Esophagus muscularis mucosa (tissue), 4 donors: Measurements from ENCODE around the gene CAMSAP1. TPM values are rescaled to one million over a fixed set of nuclear protein-coding genes. Genes with fewer than 3 reads are reported as not detected.

Experiments used
- DNase-seq: peaks from one replicate; pipeline ENCODE4 v3.0.0-alpha.2; 2017; ENCODE audit errors: extremely low spot score
- H3K27ac ChIP-seq, 4 donors: fragments of 200-600 bp; sonication (generic); replicated peaks in 1 of 4; 1 replicate in 3 of 4; 2 replicates in 1 of 4; pipeline ENCODE4 v1.5.1; 2016 to 2019; ENCODE audit warnings: mild to moderate bottlenecking in 1 of 4
- H3K27me3 ChIP-seq, 4 donors: fragments of 200-600 bp; sonication (generic); one replicate each; pipeline versions ENCODE4 v1.5.1 to v1.6.0; 2016 to 2019
- H3K36me3 ChIP-seq, 4 donors: fragments of 200-600 bp; sonication (generic); one replicate each; pipeline ENCODE4 v1.5.1; 2016 to 2019
- H3K4me1 ChIP-seq, 4 donors: fragments of 200-600 bp; sonication (generic); one replicate each; pipeline ENCODE4 v1.5.1; 2016 to 2019
- H3K4me3 ChIP-seq, 4 donors: fragments of 200-600 bp; sonication (generic); 1 replicate in 2 of 4; 2 replicates in 2 of 4; pipeline ENCODE4 v1.5.1; 2016 to 2019; ENCODE audit warnings: mild to moderate bottlenecking in 4 of 4, moderate library complexity in 1 of 4
- H3K9me3 ChIP-seq, 4 donors: fragments of 200-600 bp; sonication (generic); 1 replicate in 3 of 4; 2 replicates in 1 of 4; pipeline ENCODE4 v1.5.1; 2016 to 2019
- EP300 ChIP-seq: sonication (generic); formaldehyde crosslinking; IDR thresholded peaks from one replicate; pipeline ENCODE4 v1.6.1; 2017; ENCODE audit warnings: antibody characterized with exemption
- POLR2A ChIP-seq: fragments of 450-650 bp; IDR thresholded peaks from one replicate; pipeline ENCODE4 v1.6.1; 2017; ENCODE audit warnings: antibody characterized with exemption, moderate library complexity, mild to moderate bottlenecking, low read depth
- POLR2AphosphoS5 ChIP-seq, 2 donors: sonication (generic); formaldehyde crosslinking; IDR thresholded peaks; one replicate each; pipeline ENCODE4 v1.6.1; 2017; ENCODE audit warnings: antibody characterized with exemption in 2 of 2
- WGBS: methylation state at CpG from one replicate; pipeline ENCODE4 v1.1.5; 2018; 5-methylcytosine and 5-hydroxymethylcytosine counted together
- intact Hi-C: fragments of 100-400 bp; cut with DNase I; formaldehyde crosslinking; loops from one replicate; pipeline ENCODE4 v1.15.1; 2023
- total RNA-seq, 4 donors: library from RNA; depleted of rRNA; stranded (reverse); fragments of >200 nt; gene quantifications; one replicate each; pipeline versions ENCODE4 v1.1.0 to v1.2.1, GENCODE V29; 2016
- TF ChIP-seq, protein P1 (sequence below), 3 experiments: fragments of 200-600 bp in 2 of 3; fragments of 450-650 bp in 1 of 3; sonication (generic) in 2 of 3; IDR thresholded peaks; one replicate each; pipeline ENCODE4 v1.5.1; 2017 to 2019; ENCODE audit warnings: antibody characterized with exemption in 3 of 3, mild to moderate bottlenecking in 2 of 3, moderate library complexity in 1 of 3

The CAMSAP1 gene
- total RNA-seq, 4 donors from 2014 or later: 21.0 to 52.7 (median 30.5) TPM

DNA sequence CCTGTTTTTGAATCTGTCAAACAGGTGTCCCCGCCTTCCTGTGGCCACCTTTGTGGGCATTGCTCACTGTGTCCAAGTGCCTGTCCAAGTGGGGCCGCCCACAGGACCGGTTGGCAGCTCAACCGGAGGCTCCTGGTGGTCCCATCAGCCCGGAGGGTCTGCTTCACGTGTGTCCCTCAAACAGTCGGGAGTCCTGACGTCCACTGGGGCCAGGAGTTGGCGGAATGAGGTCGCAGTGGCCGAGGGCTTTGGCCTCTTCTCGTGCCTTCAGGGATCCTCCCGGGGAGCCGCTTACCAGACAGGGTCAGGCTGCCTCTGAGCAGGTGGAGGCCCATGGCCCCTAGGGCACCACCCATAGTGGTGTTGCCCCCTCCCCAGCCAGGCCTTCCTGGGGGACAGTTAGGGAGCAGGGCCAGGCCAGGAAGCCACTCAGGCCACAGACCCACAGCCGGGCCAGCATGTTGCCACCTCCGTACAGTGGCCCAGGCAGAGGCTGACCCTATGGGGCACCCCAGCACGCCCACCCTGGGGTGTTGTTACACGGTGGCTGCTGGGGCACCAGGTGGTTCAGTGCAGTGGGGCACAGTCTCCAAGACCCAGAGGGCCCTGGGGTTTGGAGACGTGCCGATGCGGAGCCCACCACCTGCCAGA, 135.8 kb downstream of the CAMSAP1 start:
- intact Hi-C loops: no loop called here
- H3K4me1 ChIP-seq: no peaks in the 10 kb centered on the region
- no peaks in the 10 kb centered on the region for H3K36me3 ChIP-seq
- H3K4me3 ChIP-seq: no peak overlapping the region
- H3K27me3 ChIP-seq: peaks cover 0 to 69% (median 5%) of the 10 kb centered on the region in 4 donors
- no peak for TF ChIP-seq POLR2A
- TF ChIP-seq EP300: no peak
- no peak for TF ChIP-seq POLR2AphosphoS5 (IDR thresholded peaks at IDR 0.05)
- TF ChIP-seq, protein P1, sequence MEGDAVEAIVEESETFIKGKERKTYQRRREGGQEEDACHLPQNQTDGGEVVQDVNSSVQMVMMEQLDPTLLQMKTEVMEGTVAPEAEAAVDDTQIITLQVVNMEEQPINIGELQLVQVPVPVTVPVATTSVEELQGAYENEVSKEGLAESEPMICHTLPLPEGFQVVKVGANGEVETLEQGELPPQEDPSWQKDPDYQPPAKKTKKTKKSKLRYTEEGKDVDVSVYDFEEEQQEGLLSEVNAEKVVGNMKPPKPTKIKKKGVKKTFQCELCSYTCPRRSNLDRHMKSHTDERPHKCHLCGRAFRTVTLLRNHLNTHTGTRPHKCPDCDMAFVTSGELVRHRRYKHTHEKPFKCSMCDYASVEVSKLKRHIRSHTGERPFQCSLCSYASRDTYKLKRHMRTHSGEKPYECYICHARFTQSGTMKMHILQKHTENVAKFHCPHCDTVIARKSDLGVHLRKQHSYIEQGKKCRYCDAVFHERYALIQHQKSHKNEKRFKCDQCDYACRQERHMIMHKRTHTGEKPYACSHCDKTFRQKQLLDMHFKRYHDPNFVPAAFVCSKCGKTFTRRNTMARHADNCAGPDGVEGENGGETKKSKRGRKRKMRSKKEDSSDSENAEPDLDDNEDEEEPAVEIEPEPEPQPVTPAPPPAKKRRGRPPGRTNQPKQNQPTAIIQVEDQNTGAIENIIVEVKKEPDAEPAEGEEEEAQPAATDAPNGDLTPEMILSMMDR (IDR thresholded peaks at IDR 0.05): no peak
- peaks cover 0 to 4% (median 3%) of the 10 kb centered on the region in 4 donors for H3K9me3 ChIP-seq
- WGBS: 80% methylated on average over 3 of the region's 21 CpGs
- no peak overlapping the region for H3K27ac ChIP-seq
- no peak for DNase-seq

DNA sequence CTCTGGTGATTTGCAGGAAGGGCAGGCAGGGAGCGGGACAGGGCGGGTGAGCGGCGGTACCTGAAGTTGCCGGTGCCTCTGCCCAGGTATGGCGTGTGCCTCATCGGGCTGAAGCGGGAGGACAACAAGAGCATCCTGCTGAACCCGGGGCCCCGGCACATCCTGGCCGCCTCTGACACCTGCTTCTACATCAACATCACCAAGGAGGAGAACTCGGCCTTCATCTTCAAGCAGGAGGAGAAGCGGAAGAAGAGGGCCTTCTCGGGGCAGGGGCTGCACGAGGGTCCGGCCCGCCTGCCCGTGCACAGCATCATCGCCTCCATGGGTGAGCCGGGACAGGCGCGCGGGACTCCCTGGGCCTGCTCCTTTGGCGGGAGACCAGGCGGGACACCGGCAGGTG, 136.6 kb downstream of the CAMSAP1 start:
- intact Hi-C loops: no loop called here
- no peak for DNase-seq
- Histone ChIP-seq H3K4me1 (no peaks in the 10 kb centered on the region), H3K27me3 (peaks cover 0 to 69% (median 5%) of the 10 kb centered on the region in 4 donors), H3K36me3 (no peaks in the 10 kb centered on the region), H3K4me3 (no peak overlapping the region), H3K9me3 (peaks cover 0 to 12% (median 10%) of the 10 kb centered on the region in 4 donors), H3K27ac (no peak overlapping the region)
- TF ChIP-seq POLR2A (no peak), POLR2AphosphoS5 (IDR thresholded peaks at IDR 0.05) (no peak), EP300 (no peak)
- TF ChIP-seq, protein P1 (IDR thresholded peaks at IDR 0.05): no peak
- WGBS: 90% methylated on average over 26 of the region's 26 CpGs

DNA sequence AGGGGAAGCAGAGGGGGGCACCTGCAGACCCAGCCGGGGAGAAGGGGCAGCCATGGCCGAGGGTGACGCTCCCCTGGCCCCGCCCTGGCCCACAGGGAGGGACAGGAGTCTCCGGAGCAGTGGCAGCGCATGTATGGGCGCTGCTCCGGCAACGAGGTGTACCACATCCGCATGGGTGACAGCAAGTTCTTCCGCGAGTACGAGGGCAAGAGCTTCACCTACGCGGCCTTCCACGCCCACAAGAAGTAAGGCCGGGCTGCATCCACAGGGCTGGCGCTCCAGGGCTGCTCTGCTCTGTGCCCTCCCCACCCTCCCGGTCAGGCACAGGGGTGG, 137.2 kb downstream of the CAMSAP1 start:
- TF ChIP-seq POLR2A (no peak), EP300 (no peak), POLR2AphosphoS5 (IDR thresholded peaks at IDR 0.05) (no peak)
- TF ChIP-seq, protein P1 (IDR thresholded peaks at IDR 0.05): no peak
- WGBS: 81% methylated on average over 17 of the region's 19 CpGs
- peaks cover 0 to 18% (median 15%) of the 10 kb centered on the region in 4 donors for H3K9me3 ChIP-seq
- H3K4me3 ChIP-seq: no peak overlapping the region
- H3K36me3 ChIP-seq: no peaks in the 10 kb centered on the region
- intact Hi-C loops: no loop called here
- H3K27ac ChIP-seq: no peak overlapping the region
- DNase-seq: no peak
- H3K27me3 ChIP-seq: peaks cover 0 to 67% (median 5%) of the 10 kb centered on the region in 4 donors
- H3K4me1 ChIP-seq: no peaks in the 10 kb centered on the region

DNA sequence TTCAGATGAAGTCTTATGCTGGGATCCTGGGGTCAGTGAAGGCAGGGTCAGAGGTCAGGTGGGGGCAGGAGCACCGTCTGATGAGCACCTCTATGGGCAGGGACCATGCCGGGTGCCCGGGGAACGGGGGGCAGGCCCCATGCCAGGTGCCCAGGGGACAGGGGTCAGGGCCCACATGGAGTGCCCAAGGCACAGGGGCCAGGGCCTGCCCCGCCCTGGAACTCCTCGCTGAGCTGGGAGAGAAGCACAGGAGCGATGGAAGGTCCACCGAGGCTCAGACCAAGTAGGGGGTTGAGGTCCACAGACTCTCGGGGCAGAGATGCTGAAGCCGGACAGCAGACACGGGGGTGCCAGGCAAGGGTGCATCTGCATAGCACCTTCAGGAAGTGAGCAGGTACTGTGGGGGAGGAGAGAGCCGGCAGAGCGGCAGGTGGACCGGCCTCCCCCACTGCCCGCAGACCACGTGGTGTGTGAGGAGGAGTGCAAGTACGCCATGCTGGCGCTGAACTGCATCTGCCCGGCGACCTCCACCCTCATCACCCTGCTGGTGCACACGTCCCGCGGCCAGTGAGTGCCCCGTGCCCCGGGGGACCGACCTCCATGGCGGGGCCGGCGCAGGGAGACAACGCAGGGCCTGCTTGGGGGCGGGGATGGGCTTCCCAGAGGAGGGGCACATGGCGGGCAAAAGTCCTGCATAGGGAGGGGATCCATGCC, 137.7 kb downstream of the CAMSAP1 start:
- no peak for DNase-seq
- Histone ChIP-seq H3K9me3 (peaks cover 0 to 19% (median 16%) of the 10 kb centered on the region in 4 donors), H3K27ac (no peak overlapping the region), H3K36me3 (no peaks in the 10 kb centered on the region), H3K4me3 (no peak overlapping the region), H3K27me3 (peaks cover 0 to 62% (median 5%) of the 10 kb centered on the region in 4 donors), H3K4me1 (no peaks in the 10 kb centered on the region)
- intact Hi-C loops: no loop called here
- WGBS: 83% methylated on average over 16 of the region's 32 CpGs
- TF ChIP-seq, protein P1 (IDR thresholded peaks at IDR 0.05): no peak
- TF ChIP-seq POLR2AphosphoS5 (IDR thresholded peaks at IDR 0.05) (no peak), EP300 (no peak), POLR2A (no peak)
